HG03520 (cell line): ENCODE measurements around the gene ATAD3B.

Experiments used
- ATAC-seq: cut with Tn5 transposase; IDR thresholded peaks from one replicate; pipeline ENCODE4 v1.9.1; 2021; ENCODE audit warnings: mild to moderate bottlenecking, moderate library complexity; ENCODE audit not compliant: unreplicated experiment

The ATAD3B gene

DNA sequence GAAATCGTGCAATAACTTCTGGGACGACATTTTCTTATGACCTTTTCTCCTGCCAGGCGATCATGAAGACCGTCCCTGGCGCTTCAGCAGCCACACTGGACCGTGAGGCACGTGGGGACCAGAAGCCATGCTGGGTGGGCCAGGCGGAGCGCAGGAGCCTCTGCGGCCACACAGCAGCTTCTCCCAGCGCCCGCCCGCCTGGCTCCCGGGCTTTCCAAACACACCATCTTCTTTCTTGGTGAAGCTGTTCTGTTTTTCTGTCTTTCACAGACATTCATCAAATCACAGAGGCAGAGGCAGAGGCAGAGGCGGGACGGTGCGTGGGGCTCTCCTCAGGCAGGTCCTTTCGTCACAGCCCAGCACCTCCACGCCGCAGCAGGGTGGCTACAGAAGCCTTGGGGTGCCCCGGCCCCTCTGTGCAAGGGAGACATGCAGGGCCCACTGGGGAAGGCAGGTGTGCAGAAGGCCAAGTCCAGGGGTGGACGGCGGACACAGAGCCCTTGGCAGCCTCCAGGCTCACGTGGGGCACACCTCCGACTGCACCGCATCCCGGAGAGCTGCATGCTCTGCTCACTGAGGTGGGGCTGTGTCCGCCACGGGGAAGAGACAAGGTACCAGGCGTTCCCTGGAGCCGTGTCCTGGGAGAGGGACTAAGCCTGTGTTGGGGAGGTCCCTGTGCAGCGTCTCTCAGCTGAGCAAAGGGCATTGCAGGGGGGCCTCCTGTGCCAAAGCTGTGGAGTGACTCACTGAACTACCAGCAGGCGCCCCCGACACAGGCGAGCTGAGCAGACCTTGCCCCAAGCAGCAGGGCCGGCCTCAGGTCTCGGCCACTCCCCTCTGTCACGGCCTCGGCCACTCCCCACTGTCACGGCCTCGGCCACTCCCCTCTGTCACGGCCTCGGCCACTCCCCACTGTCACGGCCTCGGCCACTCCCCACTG, 71.5 kb downstream of the ATAD3B start:
- ATAC-seq, result no peak

GRCh38 chr1:1543706-1544099, 72.1 kb downstream of the ATAD3B start:
- no peak for ATAC-seq

DNA sequence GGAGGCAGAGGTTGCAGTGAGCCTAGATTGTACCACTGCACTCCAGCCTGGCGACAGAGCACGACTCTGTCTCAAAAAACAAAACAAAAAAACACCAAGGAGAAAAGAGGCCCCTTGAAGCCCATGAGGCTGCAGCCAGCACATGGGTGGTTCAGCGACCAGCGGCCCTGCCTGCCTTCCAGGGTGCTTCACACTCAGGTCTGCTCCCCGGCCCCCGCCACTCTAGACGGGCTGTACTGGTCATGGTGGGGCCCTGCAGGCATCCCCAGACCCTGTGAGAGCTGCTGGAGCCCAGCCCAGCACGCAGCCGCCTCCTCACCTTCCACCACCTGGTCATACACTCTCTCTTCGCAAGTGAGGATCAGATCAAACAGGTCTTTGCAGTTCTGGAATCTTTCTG, 73.0 kb downstream of the ATAD3B start:
- no peak for ATAC-seq
